Lung (tissue), 12 donors: ENCODE data around the gene SLC6A16. TPM values are rescaled to one million over a fixed set of nuclear protein-coding genes. Genes with fewer than 3 reads are reported as not detected.
A peak's percentile ranks its signal among the peaks of the same experiment; 100 is the strongest.

Source experiments
- ATAC-seq: fragments of 200-7000 bp; cut with Tn5 transposase; one replicate; pipeline ENCODE4 v1.9.1; 2020; ENCODE audit warnings: moderate number of reproducible peaks; ENCODE audit not compliant: insufficient read depth, low FRiP score
- DNase-seq, 3 donors: peaks; one replicate each; pipeline ENCODE4 v3.0.0-alpha.2; 2013 to 2017
- H3K27ac ChIP-seq, 2 donors: one replicate each; pipeline ENCODE4 v1.5.1; 2013; ENCODE audit warnings: mild to moderate bottlenecking in 2 of 2, moderate library complexity in 2 of 2, control low read depth in 1 of 2, inconsistent platforms in 1 of 2, low read depth in 1 of 2, low read length in 1 of 2
- H3K27me3 ChIP-seq, 3 donors: one replicate each; pipeline ENCODE4 v1.5.1; 2013; ENCODE audit warnings: low read length in 2 of 3; ENCODE audit not compliant: control insufficient read depth in 3 of 3, insufficient read depth in 3 of 3
- H3K36me3 ChIP-seq, 4 donors: one replicate each; pipeline ENCODE4 v1.5.1; 2013; ENCODE audit warnings: low read length in 4 of 4, mild to moderate bottlenecking in 1 of 4, moderate library complexity in 1 of 4; ENCODE audit not compliant: control insufficient read depth in 4 of 4, insufficient read depth in 4 of 4
- H3K4me1 ChIP-seq, 5 donors: one replicate each; pipeline ENCODE4 v1.5.1; 2013; ENCODE audit warnings: low read length in 5 of 5, mild to moderate bottlenecking in 2 of 5, moderate library complexity in 1 of 5; ENCODE audit not compliant: control insufficient read depth in 5 of 5, insufficient read depth in 5 of 5
- H3K4me3 ChIP-seq: one replicate; pipeline ENCODE4 v1.5.1; 2013; ENCODE audit warnings: mild to moderate bottlenecking, control low read depth, moderate library complexity
- H3K9ac ChIP-seq, 2 donors: one replicate each; pipeline ENCODE4 v1.5.1; 2013; ENCODE audit warnings: low read length in 2 of 2, control low read depth in 1 of 2; ENCODE audit not compliant: insufficient read depth in 1 of 2
- H3K9me3 ChIP-seq, 4 donors: one replicate each; pipeline ENCODE4 v1.5.1; 2013; ENCODE audit warnings: low read length in 3 of 4, mild to moderate bottlenecking in 1 of 4, moderate library complexity in 1 of 4; ENCODE audit not compliant: control insufficient read depth in 4 of 4, insufficient read depth in 3 of 4
- CTCF ChIP-seq: IDR thresholded peaks from 2 replicates; pipeline ENCODE4 v1.5.1; 2012; ENCODE audit warnings: mild to moderate bottlenecking; ENCODE audit errors: control extremely low read depth, extremely low read depth
- WGBS, 2 donors: extraction: QIAGEN DNeasy Blood & Tissue Kit; methylation state at CpG; one replicate each; pipeline ENCODE4 v1.1.7; 2013; 5-methylcytosine and 5-hydroxymethylcytosine counted together
- polyA plus RNA-seq, 2 donors: library from polyadenylated mRNA; stranded (reverse); fragments of 200-250 nt; gene quantifications; one replicate each; pipeline ENCODE4 v1.2.1, GENCODE V29; 2013
- total RNA-seq, 2 donors: library from RNA; depleted of rRNA in 1 of 2; stranded (reverse); fragments of >200 nt in 1 of 2; gene quantifications; one replicate each; pipeline ENCODE4 v1.2.1, GENCODE V29; 2014 to 2021
- donor health status: control.
- donor health status: control.
- donor health status: Bipolar disorder and iron deficiency.
- donor health status: healthy.
- donor health status: DM: yes; HTN: yes; CAD: no.

Gene SLC6A16
- total and polyA plus RNA-seq, 4 donors: 0.93 to 2.5 (median 2.1) TPM

GRCh38 chr19:49335784-49336481, 10.9 kb upstream of the SLC6A16 start:
- WGBS, 2 donors: 64 to 72% methylated on average over 14 of the region's 14 CpGs
- H3K9ac ChIP-seq: no peak overlapping the region
- ATAC-seq: no peak
- peak overlapping the region in 1 of 2 donors; percentile 71 for H3K27ac ChIP-seq
- H3K4me1 ChIP-seq: peaks cover 0 to 20% (median 6%) of the 10 kb centered on the region in 5 donors
- no peak for TF ChIP-seq CTCF
- H3K27me3 ChIP-seq: no peaks in the 10 kb centered on the region
- no peak for DNase-seq
- H3K9me3 ChIP-seq: no peaks in the 10 kb centered on the region
- H3K4me3 ChIP-seq: peak overlapping the region; percentile 8
- H3K36me3 ChIP-seq: peaks cover 0 to 8% (median 5%) of the 10 kb centered on the region in 4 donors

- peak within 1 kb of the TSS; percentile 8 for H3K4me3 ChIP-seq
- peaks cover 0 to 15% (median 5%) of the 10 kb centered on the region in 5 donors for H3K4me1 ChIP-seq
- DNase-seq (no peak), ATAC-seq (no peak)
- no peak within 1 kb of the TSS for H3K9ac ChIP-seq
- no peak for TF ChIP-seq CTCF
- peaks cover 0 to 8% (median 3%) of the 10 kb centered on the region in 4 donors for H3K36me3 ChIP-seq
- H3K9me3 ChIP-seq: no peaks in the 10 kb centered on the region
- peak within 1 kb of the TSS in 1 of 2 donors; percentile 71 for H3K27ac ChIP-seq
- no peaks in the 10 kb centered on the region for H3K27me3 ChIP-seq
- WGBS, 2 donors: 28 to 59% methylated on average over 12 to 13 of the region's 13 CpGs
Observed at GRCh38 chr19:49335071-49335783, 10.2 kb upstream of the SLC6A16 start, which contains the start of gene CD37. CD37 (plus strand) TSS chr19:49335406; CDS start chr19:49335541, 135 bp downstream.

- Histone ChIP-seq H3K27me3 (no peaks in the 10 kb centered on the region), H3K27ac (peak overlapping the region in 1 of 2 donors; percentile 27), H3K9ac (no peak overlapping the region), H3K36me3 (peaks cover 0 to 8% (median 4%) of the 10 kb centered on the region in 4 donors), H3K4me1 (peaks cover 0 to 11% (median 4%) of the 10 kb centered on the region in 5 donors), H3K9me3 (no peaks in the 10 kb centered on the region), H3K4me3 (no peak overlapping the region)
- 14 to 27% methylated on average over 8 of the region's 8 CpGs for WGBS, 2 donors
- ATAC-seq: no peak
- no peak for TF ChIP-seq CTCF
- no peak for DNase-seq
Observed at GRCh38 chr19:49333811-49334288, 8.9 kb upstream of the SLC6A16 start.
